Endothelial cell of umbilical vein (primary cell): ENCODE results near the gene KRT78. TPM values are rescaled to one million over a fixed set of nuclear protein-coding genes. Genes with fewer than 3 reads are reported as not detected.

Source experiments
- BruUV-seq: library from RNA; stranded (reverse); fragments of 400-500 nt; replicated peaks from 2 replicates; lab custom pipeline; 2021; lab: Mats Ljungman, UMichigan
- CTCF ChIA-PET: fragments of 300-600, 350-600 bp; sonication (Branson Sonifier 250); formaldehyde crosslinking; loops from one replicate; lab custom pipeline; 2021; ENCODE audit warnings: antibody characterized with exemption, inconsistent platforms; lab: Charles Lee
- POLR2A ChIA-PET: fragments of 300-600, 350-600 bp; sonication (Branson Sonifier 250); formaldehyde crosslinking; loops from one replicate; lab custom pipeline; 2021; ENCODE audit warnings: antibody characterized with exemption, inconsistent platforms; lab: Charles Lee
- DNase-seq: peaks from one replicate; pipeline ENCODE4 v3.0.0-alpha.2; 2011; ENCODE audit warnings: low read depth, low spot score
- FAIRE-seq: peaks from 2 replicates; lab custom pipeline; 2011; peaks lifted over from hg19 to GRCh38; lab: Jason Lieb, UNC
- H2AFZ ChIP-seq: 2 replicates; pipeline ENCODE4 v1.6.0; 2012; ENCODE audit warnings: low read depth, low read length, control low read depth, inconsistent platforms
- H3K27ac ChIP-seq: 2 replicates; pipeline ENCODE4 v1.5.1; 2011; ENCODE audit warnings: low read depth, mild to moderate bottlenecking, control low read depth, low read length, moderate library complexity; ENCODE audit not compliant: insufficient read depth
- H3K27me3 ChIP-seq, 2 experiments: 2 replicates each; pipeline versions ENCODE4 v1.6.0 to v1.6.1; 2011; ENCODE audit warnings: low read length in 2 of 2, mixed read lengths in 1 of 2; ENCODE audit not compliant: control insufficient read depth in 2 of 2, insufficient read depth in 2 of 2
- H3K36me3 ChIP-seq, 2 experiments: 2 replicates in 1 of 2; 3 replicates in 1 of 2; pipeline ENCODE4 v1.5.1; 2011; ENCODE audit warnings: low read length in 2 of 2, mild to moderate bottlenecking in 1 of 2, moderate library complexity in 1 of 2; ENCODE audit not compliant: control insufficient read depth in 2 of 2, insufficient read depth in 2 of 2; ENCODE audit errors: extremely low read depth in 1 of 2
- H3K4me1 ChIP-seq: 3 replicates; pipeline ENCODE4 v1.5.1; 2011; ENCODE audit warnings: mild to moderate bottlenecking, low read length; ENCODE audit not compliant: control insufficient read depth, insufficient read depth; ENCODE audit errors: extremely low read depth
- H3K4me2 ChIP-seq: 2 replicates; pipeline ENCODE4 v1.6.1; 2011; ENCODE audit warnings: low read length, control low read depth, mixed read lengths; ENCODE audit not compliant: insufficient read depth
- H3K4me3 ChIP-seq, 3 experiments: fragments of 200-600 bp in 1 of 3; sonication (generic), shearing (Covaris generic) in 1 of 3; replicated peaks in 1 of 3; 2 replicates each; pipeline ENCODE4 v1.5.1; 2011 to 2016; ENCODE audit warnings: control low read depth in 3 of 3, low read length in 3 of 3, mild to moderate bottlenecking in 2 of 3, inconsistent platforms in 1 of 3, low read depth in 1 of 3, moderate library complexity in 1 of 3; ENCODE audit not compliant: insufficient read depth in 1 of 3
- H3K79me2 ChIP-seq: 2 replicates; pipeline ENCODE4 v1.6.0; 2012; ENCODE audit warnings: low read length, inconsistent platforms; ENCODE audit not compliant: control insufficient read depth, insufficient read depth
- H3K9ac ChIP-seq: replicated peaks from 2 replicates; pipeline ENCODE3; 2011; ENCODE audit warnings: low read length, control low read depth; ENCODE audit not compliant: insufficient read depth; ENCODE audit errors: extremely low read depth
- H3K9me1 ChIP-seq: replicated peaks from 3 replicates; pipeline ENCODE4 v1.6.0; 2011; ENCODE audit warnings: mild to moderate bottlenecking, low read length; ENCODE audit not compliant: control insufficient read depth, insufficient read depth; ENCODE audit errors: extremely low read depth
- H3K9me3 ChIP-seq: replicated peaks from 2 replicates; pipeline ENCODE4 v1.5.1; 2012; ENCODE audit warnings: low read length, inconsistent platforms; ENCODE audit not compliant: control insufficient read depth, insufficient read depth
- H4K20me1 ChIP-seq: replicated peaks from 2 replicates; pipeline ENCODE3; 2011; ENCODE audit warnings: mild to moderate bottlenecking, low read length; ENCODE audit not compliant: control insufficient read depth, insufficient read depth; ENCODE audit errors: extremely low read depth
- CTCF ChIP-seq, 2 donors: IDR thresholded peaks; 1 replicate in 1 of 2; 2 replicates in 1 of 2; pipeline ENCODE4 v1.5.1; 2011; ENCODE audit warnings: low read length in 2 of 2, mild to moderate bottlenecking in 2 of 2, moderate library complexity in 2 of 2, control low read depth in 1 of 2, inconsistent platforms in 1 of 2, low read depth in 1 of 2; ENCODE audit not compliant: insufficient read depth in 1 of 2; ENCODE audit errors: extremely low read depth in 1 of 2
- FOS ChIP-seq: IDR thresholded peaks from 2 replicates; pipeline ENCODE4 v1.6.1; 2011; ENCODE audit warnings: mild to moderate bottlenecking, low read length, moderate library complexity, borderline replicate concordance; ENCODE audit not compliant: insufficient read depth
- GATA2 ChIP-seq: IDR thresholded peaks from 2 replicates; pipeline ENCODE4 v1.7.0; 2011; ENCODE audit warnings: low read depth, mild to moderate bottlenecking, moderate library complexity, mixed read lengths, low read length; ENCODE audit not compliant: insufficient read length, insufficient read depth
- JUN ChIP-seq: IDR thresholded peaks from 2 replicates; pipeline ENCODE4 v1.6.1; 2011; ENCODE audit warnings: borderline replicate concordance, low read depth; ENCODE audit not compliant: insufficient read length, insufficient read depth
- MAX ChIP-seq: IDR thresholded peaks from 2 replicates; pipeline ENCODE4 v1.6.1; 2011; ENCODE audit not compliant: insufficient read depth, insufficient read length
- MYC ChIP-seq: IDR thresholded peaks from one replicate; pipeline ENCODE4 v1.6.1; 2011; ENCODE audit warnings: mild to moderate bottlenecking, low read depth, low read length
- POLR2A ChIP-seq: IDR thresholded peaks from 2 replicates; pipeline ENCODE4 v1.6.1; 2012; ENCODE audit warnings: low read depth, mild to moderate bottlenecking, control low read depth, low read length
- POLR2AphosphoS5 ChIP-seq: IDR thresholded peaks from 2 replicates; pipeline ENCODE4 v1.6.1; 2012; ENCODE audit warnings: low read depth, mild to moderate bottlenecking, control low read depth, low read length, moderate library complexity; ENCODE audit not compliant: insufficient read depth
- dilution Hi-C: fragments of 300-500 bp; cut with MboI; formaldehyde crosslinking; loops from one replicate; pipeline ENCODE4 v1.15.0; 2019; ENCODE audit warnings: low sequenced_read_pairs; ENCODE audit not compliant: extremely low pct_ligation_motif_present
- intact Hi-C: fragments of 100-400 bp; cut with micrococcal nuclease; formaldehyde crosslinking; loops from one replicate; pipeline ENCODE4 v1.10.0; 2022
- polyA plus RNA-seq, 4 experiments: library from polyadenylated mRNA; depleted of rRNA in 3 of 4; stranded (reverse) in 3 of 4; unstranded in 1 of 4; fragments of >200 nt; gene quantifications; 2 replicates each; pipeline versions ENCODE4 v1.2.1 to v1.2.3, GENCODE V29; 2011 to 2012; ENCODE audit warnings: missing spikeins in 1 of 4
- total RNA-seq: library from RNA; stranded (reverse); gene quantifications from 2 replicates; pipeline ENCODE4 v1.2.3, GENCODE V29; 2021

Gene KRT78
- total and polyA plus RNA-seq, 2 donors (not counting 3 experiments of a cell fraction or from before 2014, with no cell fraction given) = not detected

- ChIA-PET POLR2A (no interaction called here), CTCF (no interaction called here)
- H3K9me3 ChIP-seq = no peaks in the 10 kb centered on the region
- intact Hi-C loops (no loop called here), dilution Hi-C loops (no loop called here)
- H3K79me2 ChIP-seq = no peaks in the 10 kb centered on the region
- no peak overlapping the region for H3K4me3 ChIP-seq
- H3K4me2 ChIP-seq = no peak overlapping the region
- no peaks in the 10 kb centered on the region for H4K20me1 ChIP-seq
- no peak for TF ChIP-seq POLR2A
- no peak for TF ChIP-seq POLR2AphosphoS5
- TF ChIP-seq GATA2 = no peak
- TF ChIP-seq MAX = no peak
- no peak for TF ChIP-seq JUN
- DNase-seq = no peak
- peaks cover 0 to 10% of the 10 kb centered on the region in 2 experiments for H3K27me3 ChIP-seq
- FAIRE-seq = no peak
- H3K36me3 ChIP-seq = no peaks in the 10 kb centered on the region
- no peak overlapping the region for H3K9ac ChIP-seq
- H3K9me1 ChIP-seq = no peaks in the 10 kb centered on the region
- BruUV-seq = no TSS peak
- no peak overlapping the region for H3K27ac ChIP-seq
- no peaks in the 10 kb centered on the region for H3K4me1 ChIP-seq
- no peak overlapping the region for H2AFZ ChIP-seq
Observed at GRCh38 chr12:52796839-52797528, 51.8 kb downstream of the KRT78 start.

DNA sequence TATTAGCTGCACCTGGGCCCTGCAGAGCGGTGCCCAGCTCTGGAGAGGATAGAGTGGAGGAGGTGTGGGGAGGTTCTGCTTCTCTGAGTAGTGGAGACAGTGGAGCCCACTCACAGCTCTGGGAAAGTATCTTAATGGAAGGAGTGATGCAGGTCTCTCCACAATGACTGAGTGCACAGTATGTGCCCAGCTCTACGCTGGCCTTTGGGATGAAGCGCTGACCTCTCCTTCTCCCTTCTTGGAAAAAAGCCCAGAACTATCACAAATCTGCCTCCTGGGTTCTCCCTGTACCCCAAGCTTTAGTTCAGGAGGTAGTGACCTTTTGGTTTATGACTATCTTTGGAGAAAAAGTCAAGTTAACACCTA lies 52.4 kb downstream of the KRT78 start:
- TF ChIP-seq MAX (no peak), CTCF (IDR thresholded peaks at IDR 0.05; ENCODE audit: extremely low read depth in 1 of 2, insufficient read depth in 1 of 2, low read depth in 1 of 2, low read length in 2 of 2) (no peak), MYC (no peak), POLR2A (no peak), FOS (no peak)
- no peak for FAIRE-seq
- no peaks in the 10 kb centered on the region for H3K9me3 ChIP-seq
- no peak overlapping the region for H3K4me3 ChIP-seq
- POLR2A ChIA-PET = no interaction called here
- no peak overlapping the region for H3K9ac ChIP-seq
- no peak for DNase-seq
- no TSS peak for BruUV-seq
- H3K27ac ChIP-seq = no peak overlapping the region
- no peaks in the 10 kb centered on the region for H3K9me1 ChIP-seq
- H3K36me3 ChIP-seq = no peaks in the 10 kb centered on the region
- dilution Hi-C loops = no loop called here
- H3K4me1 ChIP-seq = no peaks in the 10 kb centered on the region
- peaks cover 2 to 7% of the 10 kb centered on the region in 2 experiments for H3K27me3 ChIP-seq
- H2AFZ ChIP-seq = no peak overlapping the region
- no peaks in the 10 kb centered on the region for H4K20me1 ChIP-seq
- H3K79me2 ChIP-seq = no peaks in the 10 kb centered on the region
- intact Hi-C loops = no loop called here
- CTCF ChIA-PET = no interaction called here
- H3K4me2 ChIP-seq = no peak overlapping the region
